SK-N-MC (cell line): ENCODE data around the gene GRB10.
"Not testable (repeated sequence)": the region's sequence is repeated elsewhere in the genome, so short reads cannot be mapped to it uniquely, and the experiment has no call there.

Experiments used
- EZH2 ChIP-seq: fragments of 200-600 bp; sonication (generic); IDR thresholded peaks from one replicate; pipeline ENCODE4 v1.6.1; 2017; ENCODE audit warnings: antibody characterized with exemption
- POLR2AphosphoS5 ChIP-seq: IDR thresholded peaks from 2 replicates; pipeline ENCODE4 v1.6.1; 2012; ENCODE audit warnings: mild to moderate bottlenecking, low read depth, low read length, borderline replicate concordance

DNA sequence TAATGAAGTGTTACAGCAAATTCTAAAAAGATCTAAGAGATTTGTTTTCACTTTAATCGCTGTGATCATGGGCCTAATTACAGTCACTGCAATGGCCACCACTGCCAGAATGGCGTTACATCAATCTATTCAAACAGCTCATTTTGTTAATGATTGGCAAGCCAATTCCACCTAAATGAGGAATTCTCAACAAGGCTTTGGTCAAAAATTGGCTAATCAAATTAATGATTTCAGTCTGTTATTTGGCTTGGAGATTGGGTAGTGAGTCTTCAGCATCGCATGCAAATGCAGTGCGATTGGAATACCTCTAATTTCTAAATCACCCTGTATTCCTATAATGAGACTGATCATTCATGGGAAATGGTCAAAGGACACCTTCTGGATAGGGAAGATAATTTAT, 200.4 kb downstream of the GRB10 start:
- TF ChIP-seq POLR2AphosphoS5, EZH2: not testable (repeated sequence)
